ENCODE data around the gene TRIM26. TPM values are rescaled to one million over a fixed set of nuclear protein-coding genes. Genes with fewer than 3 reads are reported as not detected.

The TRIM26 gene
- total and polyA plus RNA-seq, 2 donors (not counting 1 experiment from before 2014, with no cell fraction given) = 49.5 to 73.2 TPM

- TF ChIP-seq CTCF (IDR thresholded peaks at IDR 0.05) (no peak), EZH2 (IDR thresholded peaks at IDR 0.05; ENCODE audit: borderline replicate concordance, insufficient read depth, low read depth, low read length, poor library complexity, severe bottlenecking) (no peak)
- CTCF ChIA-PET = no interaction called here
Measured at GRCh38 chr6:30163090-30163917, 49.9 kb downstream of the TRIM26 start, which contains the start of gene TRIM15. Gene TRIM15, plus strand, starts transcription at chr6:30163546. Its CDS starts 139 bp downstream, at chr6:30163685.

More at GRCh38 chr6:30163090-30163917, 49.9 kb downstream of the TRIM26 start, which contains the start of gene TRIM15:
- intact Hi-C loops (cut with micrococcal nuclease) = no loop called here
- Histone ChIP-seq H2AFZ (ENCODE audit: insufficient read depth, low read depth, low read length, poor library complexity, severe bottlenecking) (no peak within 1 kb of the TSS), H3K9ac (ENCODE audit: low read length) (no peak within 1 kb of the TSS), H3K79me2 (ENCODE audit: control insufficient read depth, insufficient read depth, low read length) (no peaks in the 10 kb centered on the region), H3K4me2 (replicated peaks; ENCODE audit: low read depth, low read length, poor library complexity, severe bottlenecking) (no peak within 1 kb of the TSS), H3K36me3 (replicated peaks in 1 of 2; ENCODE audit: control extremely low read depth in 1 of 2, control insufficient read depth in 1 of 2, extremely low read depth in 1 of 2, insufficient read depth in 2 of 2, low read length in 1 of 2) (no peaks in the 10 kb centered on the region), H4K20me1 (ENCODE audit: control insufficient read depth, insufficient read depth, low read length, poor library complexity, severe bottlenecking) (no peaks in the 10 kb centered on the region), H3K9me3 (ENCODE audit: control extremely low read depth in 1 of 3, control insufficient read depth in 2 of 3, insufficient read depth in 1 of 3, low read length in 2 of 3) (peaks cover 0 to 3% (median 0%) of the 10 kb centered on the region in 3 donors), H3K4me3 (ENCODE audit: control extremely low read depth in 1 of 5, extremely low read depth in 1 of 5, insufficient read depth in 1 of 5, low read depth in 2 of 5, low read length in 4 of 5) (no peak within 1 kb of the TSS), H3K27me3 (replicated peaks in 1 of 4; ENCODE audit: control extremely low read depth in 1 of 4, control insufficient read depth in 3 of 4, insufficient read depth in 4 of 4, low read length in 3 of 4) (peaks cover 0 to 27% (median 10%) of the 10 kb centered on the region in 4 experiments), H3K4me1 (ENCODE audit: control insufficient read depth in 2 of 2, insufficient read depth in 2 of 2, low read length in 2 of 2) (no peaks in the 10 kb centered on the region), H3K27ac (ENCODE audit: low read length in 2 of 2) (no peak within 1 kb of the TSS)
- Mint-ChIP-seq H3K4me3 (no peak within 1 kb of the TSS), H3K9me3 (ENCODE audit: insufficient read depth) (no peaks in the 10 kb centered on the region), H3K27me3 (peaks cover 46% of the 10 kb centered on the region), H3K4me1 (no peaks in the 10 kb centered on the region), H3K27ac (no peak within 1 kb of the TSS)
- DNase-seq (no peak), ATAC-seq (ENCODE audit: low read depth) (no peak)
- 85% methylated on average over 29 of the region's 31 CpGs for WGBS (ENCODE audit: insufficient coverage)
- POLR2A ChIA-PET = no interaction called here

Data from B cell (primary cell).